RWPE2 (cell line): Measurements from ENCODE around the gene SLC22A15.

Source experiments
- ATAC-seq: fragments of 200-7000 bp; cut with Tn5 transposase; 3 replicates; pipeline ENCODE4 v1.9.1; 2021; ENCODE audit warnings: low read depth
- DNase-seq: peaks from one replicate; pipeline ENCODE4 v3.0.0-alpha.2; 2020; ENCODE audit warnings: low spot score
- H3K27ac ChIP-seq: fragments of 450-650 bp; 2 replicates; pipeline ENCODE4 v1.5.1; 2017; ENCODE audit warnings: mild to moderate bottlenecking; ENCODE audit not compliant: poor library complexity, severe bottlenecking
- H3K27me3 ChIP-seq: fragments of 250-450 bp; sonication (Bioruptor Pico); 2 replicates; pipeline ENCODE4 v1.5.1; 2021; ENCODE audit warnings: mild to moderate bottlenecking, moderate library complexity; ENCODE audit not compliant: insufficient read depth, poor library complexity, severe bottlenecking
- H3K36me3 ChIP-seq: fragments of 250-450 bp; sonication (Bioruptor Pico); 2 replicates; pipeline ENCODE4 v1.5.1; 2020; ENCODE audit warnings: low read depth, mild to moderate bottlenecking, moderate library complexity
- H3K4me1 ChIP-seq: fragments of 250-450 bp; sonication (Bioruptor Pico); 2 replicates; pipeline ENCODE4 v1.5.1; 2021; ENCODE audit warnings: mild to moderate bottlenecking, moderate library complexity; ENCODE audit not compliant: insufficient read depth, poor library complexity, severe bottlenecking
- H3K4me3 ChIP-seq: fragments of 250-450 bp; sonication (Bioruptor Pico); 2 replicates; pipeline ENCODE4 v1.5.1; 2021; ENCODE audit warnings: mild to moderate bottlenecking, moderate library complexity; ENCODE audit not compliant: severe bottlenecking
- H3K9me3 ChIP-seq: fragments of 250-450 bp; sonication (Bioruptor Pico); 2 replicates; pipeline ENCODE4 v1.5.1; 2021; ENCODE audit warnings: mild to moderate bottlenecking, moderate library complexity; ENCODE audit not compliant: severe bottlenecking
- CTCF ChIP-seq: fragments of 450-650 bp; IDR thresholded peaks from one replicate; pipeline ENCODE4 v1.5.1; 2017; ENCODE audit warnings: mild to moderate bottlenecking, moderate library complexity; ENCODE audit not compliant: poor library complexity, severe bottlenecking

The SLC22A15 gene

GRCh38 chr1:116113615-116114014 is 137.3 kb downstream of the SLC22A15 start:
- Histone ChIP-seq H3K4me3 (no peak overlapping the region), H3K27ac (no peak overlapping the region), H3K4me1 (peaks cover 44% of the 10 kb centered on the region), H3K36me3 (no peaks in the 10 kb centered on the region), H3K27me3 (no peaks in the 10 kb centered on the region), H3K9me3 (no peaks in the 10 kb centered on the region)
- no peak for ATAC-seq
- no peak for TF ChIP-seq CTCF
- DNase-seq = no peak

GRCh38 chr1:116115476-116116439 is 139.4 kb downstream of the SLC22A15 start:
- peak; percentile 92 for ATAC-seq
- DNase-seq = no peak
- Histone ChIP-seq H3K27me3 (no peaks in the 10 kb centered on the region), H3K4me3 (no peak overlapping the region), H3K27ac (peak overlapping the region; percentile 21), H3K9me3 (no peaks in the 10 kb centered on the region), H3K36me3 (no peaks in the 10 kb centered on the region), H3K4me1 (peaks cover 27% of the 10 kb centered on the region)
- TF ChIP-seq CTCF = no peak

- Histone ChIP-seq H3K27me3 (no peaks in the 10 kb centered on the region), H3K9me3 (no peaks in the 10 kb centered on the region), H3K4me3 (no peak overlapping the region), H3K27ac (no peak overlapping the region), H3K4me1 (peaks cover 22% of the 10 kb centered on the region), H3K36me3 (no peaks in the 10 kb centered on the region)
- no peak for TF ChIP-seq CTCF
- DNase-seq (no peak), ATAC-seq (no peak)
These were observed 142.2 kb downstream of the SLC22A15 start for GRCh38 chr1:116118471-116118870.
